Forelimb muscle (tissue), 1 donor: Measurements from ENCODE around the gene BCL6. TPM values are rescaled to one million over a fixed set of nuclear protein-coding genes. Genes with fewer than 3 reads are reported as not detected.
A peak's percentile ranks its signal among the peaks of the same experiment; 100 is the strongest.

ENCODE experiments used
- DNase-seq: peaks from one replicate; pipeline ENCODE4 v3.0.0-alpha.2; 2013; ENCODE audit warnings: low read depth
- polyA plus RNA-seq: library from polyadenylated mRNA; unstranded; fragments of 120-200 nt; gene quantifications from one replicate; pipeline ENCODE4 v1.2.1, GENCODE V29; 2013; ENCODE audit not compliant: insufficient read length

The BCL6 gene
- polyA plus RNA-seq, 1 donor, result 30.6 TPM

DNA sequence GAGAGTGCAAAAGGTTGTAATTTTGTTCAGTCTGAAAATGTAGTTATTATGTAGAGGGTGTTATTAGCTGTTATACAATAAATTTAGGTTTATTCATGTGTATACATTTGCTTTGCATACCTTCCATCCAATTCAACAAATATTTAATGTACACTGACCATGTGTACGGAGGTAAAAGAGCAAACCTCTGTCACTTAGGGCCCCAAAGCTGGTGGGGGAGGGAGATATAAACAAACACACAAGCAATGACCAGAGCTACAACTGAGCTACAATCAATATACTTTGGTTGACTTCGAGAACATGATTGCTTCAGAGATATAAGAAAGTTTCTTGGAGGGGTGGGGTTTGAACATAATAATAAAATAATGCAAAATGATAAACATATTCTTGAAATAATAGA lies 17.5 kb upstream of the BCL6 start:
- DNase-seq, result no peak

DNA sequence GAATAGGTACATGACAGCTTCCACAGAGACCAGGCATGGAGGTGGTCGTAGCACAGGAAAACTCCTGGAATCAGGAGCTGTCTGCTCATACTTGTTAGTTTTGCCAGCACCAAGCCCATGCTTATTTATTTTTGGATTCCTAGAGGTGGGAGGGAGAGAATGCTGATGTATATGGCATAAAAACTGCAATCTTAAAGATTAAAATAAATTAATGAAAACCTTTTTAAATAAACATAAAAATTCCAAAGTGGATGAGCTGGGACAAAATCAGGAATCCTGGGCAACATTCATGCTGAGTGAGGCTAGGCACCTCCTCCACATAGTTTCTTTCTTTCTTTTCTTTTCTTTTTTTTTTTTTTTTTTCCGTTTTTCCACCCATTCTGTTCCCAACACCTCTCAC lies 14.3 kb upstream of the BCL6 start:
- no peak for DNase-seq

GRCh38 chr3:187758318-187758955 lies 13.2 kb upstream of the BCL6 start:
- no peak for DNase-seq

GRCh38 chr3:187753516-187753915 lies 8.2 kb upstream of the BCL6 start:
- no peak for DNase-seq

GRCh38 chr3:187750513-187751123 lies 5.3 kb upstream of the BCL6 start:
- DNase-seq, result no peak

DNA sequence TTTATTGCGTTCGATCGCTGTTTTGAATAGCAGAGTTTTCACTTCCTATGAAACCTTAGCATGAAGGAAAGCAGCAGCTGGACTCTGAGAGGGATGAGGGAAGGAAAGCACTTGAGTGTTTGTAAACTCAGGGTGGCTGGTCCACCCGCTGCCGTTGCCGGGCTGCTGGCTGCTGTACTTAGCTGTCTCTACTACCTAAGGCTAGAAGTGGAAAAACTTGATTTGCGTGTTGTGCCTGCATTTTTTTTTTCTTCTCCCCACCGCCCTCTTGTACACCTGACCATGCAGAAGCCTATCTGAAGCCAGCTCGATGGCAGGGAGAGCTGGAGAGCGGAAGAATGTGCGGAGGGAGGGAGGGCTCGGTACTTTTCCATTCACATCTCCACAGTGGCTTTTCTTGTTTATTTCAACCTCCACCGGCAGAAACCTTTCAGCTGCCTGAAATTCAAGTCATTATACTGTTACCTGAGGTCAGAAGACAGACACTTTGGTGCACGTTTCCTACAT lies 4.8 kb upstream of the BCL6 start:
- DNase-seq, result no peak

DNA sequence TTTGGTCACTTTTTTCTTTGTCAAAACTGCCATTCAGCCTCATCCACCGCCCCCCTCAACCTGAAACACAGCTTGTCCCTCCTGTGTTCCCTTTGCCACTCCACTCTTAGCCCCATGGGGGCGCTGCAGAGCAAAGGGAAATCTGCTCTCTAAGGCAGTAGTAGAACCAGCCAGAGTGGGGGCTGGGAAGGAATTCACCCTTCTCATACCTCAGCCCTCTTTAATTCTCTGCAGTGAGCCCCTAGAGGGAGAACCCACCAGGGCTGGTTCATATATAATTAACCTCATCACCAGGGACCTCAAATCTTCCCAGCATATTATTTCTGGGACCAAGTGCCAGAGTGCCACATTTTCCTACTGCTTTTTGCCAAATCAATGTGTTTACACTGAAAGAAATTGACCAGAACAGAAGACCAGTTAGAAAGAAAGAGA lies 2.8 kb upstream of the BCL6 start:
- no peak for DNase-seq

GRCh38 chr3:187747506-187747905 lies 2.2 kb upstream of the BCL6 start:
- no peak for DNase-seq

DNA sequence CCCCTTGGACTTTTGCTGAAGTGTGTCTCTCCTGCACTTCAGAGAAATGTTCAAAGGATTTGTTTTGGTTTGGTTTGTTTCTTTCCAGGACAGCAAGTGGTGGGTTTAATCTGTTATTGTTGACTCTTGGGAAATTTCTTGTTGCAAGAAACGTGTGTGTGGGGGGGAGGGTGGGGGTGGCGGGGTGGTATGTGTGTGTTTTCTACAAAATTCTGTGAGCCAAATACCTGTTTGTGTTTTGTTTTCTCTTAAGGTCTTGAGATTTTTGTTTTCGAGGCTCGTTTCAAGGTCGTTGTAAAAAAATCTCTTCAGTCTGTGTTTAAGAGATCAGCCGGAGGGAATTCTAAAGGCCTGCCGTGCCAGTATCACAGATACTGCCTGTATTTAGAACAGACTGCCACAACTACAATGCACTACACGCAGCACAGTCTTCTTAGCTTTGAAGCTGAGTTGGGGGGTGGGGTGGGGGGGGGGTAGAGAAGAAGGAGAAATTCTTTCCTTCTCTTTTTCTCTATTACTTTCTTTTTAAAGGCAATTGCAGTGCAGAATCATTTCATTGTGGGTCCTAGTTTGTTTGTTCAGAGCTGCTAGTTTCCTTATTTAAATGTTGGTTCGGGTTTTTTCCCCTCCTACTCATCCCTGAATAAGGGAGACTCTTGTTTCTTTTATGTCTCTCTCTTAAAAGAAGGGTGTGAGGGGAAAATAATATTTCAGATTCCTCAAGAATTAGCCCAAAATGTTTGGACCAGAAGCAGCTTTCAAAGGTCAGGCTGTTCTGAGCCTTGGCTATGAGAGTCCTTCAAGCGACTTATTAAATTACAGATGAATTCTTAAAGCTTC lies 1.4 kb upstream of the BCL6 start:
- DNase-seq, result no peak

DNA sequence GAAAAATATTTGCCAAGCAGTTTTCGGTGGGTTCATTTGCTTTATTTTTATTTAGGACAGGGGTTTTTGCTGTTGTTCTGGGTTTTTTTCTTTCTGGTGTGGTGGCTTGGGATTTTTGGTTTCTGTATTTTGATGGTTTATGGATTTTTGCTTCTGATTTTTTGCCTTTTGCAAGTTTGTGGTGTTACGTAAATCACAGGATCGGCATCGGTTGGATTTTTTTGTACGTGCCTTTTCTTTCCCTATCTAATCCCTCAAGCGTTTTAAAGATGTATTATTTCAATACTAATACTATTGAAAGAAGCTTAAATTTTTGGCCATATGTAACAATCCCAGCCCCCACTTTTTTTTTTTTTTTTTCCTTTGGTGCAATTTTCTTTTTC lies 782 bp upstream of the BCL6 start:
- no peak for DNase-seq

DNA sequence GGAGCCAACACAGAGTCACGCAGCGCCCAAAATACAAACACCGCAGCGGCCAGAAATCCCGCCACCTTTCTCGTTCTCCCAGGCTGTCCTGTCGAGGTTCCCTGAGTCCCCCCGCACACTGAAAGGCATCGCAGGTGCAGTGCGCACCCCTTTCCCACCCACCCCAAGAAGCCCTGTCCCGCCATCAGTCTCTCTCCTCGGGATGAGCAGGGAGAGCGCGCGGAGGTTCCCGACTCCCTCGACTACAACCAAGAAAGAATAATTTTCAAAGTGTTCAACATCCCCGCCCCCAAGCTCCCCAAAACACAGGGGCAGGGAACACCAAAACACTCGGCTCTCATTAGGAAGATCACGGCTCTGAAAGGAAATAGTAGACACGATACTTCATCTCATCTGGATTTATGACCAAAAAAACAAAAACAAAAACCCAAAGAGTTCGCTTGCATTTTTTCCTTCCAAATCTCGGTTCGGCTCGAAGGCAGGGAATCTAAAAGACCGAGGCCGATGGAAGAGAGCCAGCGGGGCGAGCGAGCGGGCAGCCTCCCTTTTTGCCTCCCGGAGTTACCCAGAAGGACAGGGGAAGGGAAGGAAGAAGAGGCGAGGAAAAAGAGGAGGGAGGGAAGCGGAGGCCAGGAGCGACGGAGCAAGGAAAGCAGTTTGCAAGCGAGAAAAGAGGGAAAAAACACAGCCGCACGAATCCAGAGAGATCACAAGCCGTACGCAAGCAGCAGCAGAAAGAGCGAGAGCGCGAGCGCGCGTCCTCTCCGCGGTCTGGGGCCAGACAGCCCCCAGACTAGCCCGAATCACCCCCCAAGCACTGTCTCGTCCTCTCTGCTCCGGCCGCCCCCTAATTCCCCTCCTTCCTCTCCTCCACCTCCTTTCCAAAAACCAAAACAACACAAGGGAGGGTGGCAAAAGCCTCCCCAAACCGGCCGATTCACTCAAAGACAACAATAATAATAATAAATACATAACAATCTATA lies 808 bp downstream of the BCL6 start:
- no peak for DNase-seq

GRCh38 chr3:187743195-187744141 lies 1.8 kb downstream of the BCL6 start:
- no peak for DNase-seq

GRCh38 chr3:187742351-187743171 lies 2.7 kb downstream of the BCL6 start:
- no peak for DNase-seq

DNA sequence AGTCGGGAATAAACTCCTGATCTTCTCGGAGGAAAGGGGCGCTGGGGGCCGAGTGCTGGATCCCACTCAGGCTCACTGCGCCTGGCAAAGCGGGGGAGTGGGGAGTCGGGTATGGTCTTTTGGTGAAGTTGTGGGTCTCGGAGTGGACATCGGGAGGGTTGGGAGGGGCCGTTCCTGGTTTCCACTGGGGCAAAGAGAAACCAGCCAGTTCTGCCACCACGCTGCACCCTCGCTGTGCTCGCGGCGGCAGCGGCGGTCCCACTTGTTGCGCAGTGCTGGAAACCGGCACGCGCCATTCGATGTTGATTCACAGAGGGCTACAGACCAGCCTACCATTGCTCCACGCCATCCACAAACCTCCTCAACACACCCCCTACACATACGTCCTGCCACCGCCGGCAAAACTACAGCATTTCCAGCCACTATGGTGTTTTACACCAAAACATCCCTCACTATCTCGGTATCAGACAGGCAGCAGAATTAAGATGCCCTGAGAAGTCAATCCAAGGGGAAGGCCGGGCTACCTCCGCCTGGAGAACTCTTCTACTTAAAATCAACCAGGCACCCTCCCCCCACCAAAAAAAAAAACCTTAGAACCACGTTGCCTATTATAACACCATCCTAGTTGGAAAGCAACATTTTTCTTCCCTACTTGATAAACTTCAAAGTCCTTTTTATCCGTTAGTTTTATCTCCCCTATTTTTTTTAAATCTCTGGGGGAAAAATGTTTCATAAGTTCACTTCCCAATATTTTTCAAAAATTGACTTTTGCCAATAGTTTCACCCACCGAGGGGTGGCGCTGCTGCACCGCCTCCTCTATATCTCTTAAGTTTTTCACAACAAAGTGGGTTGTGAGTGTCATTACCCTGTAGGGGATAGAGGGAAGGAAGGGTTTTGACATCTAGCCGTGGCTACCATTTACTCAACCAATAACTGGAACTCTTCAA lies 3.6 kb downstream of the BCL6 start:
- no peak for DNase-seq

DNA sequence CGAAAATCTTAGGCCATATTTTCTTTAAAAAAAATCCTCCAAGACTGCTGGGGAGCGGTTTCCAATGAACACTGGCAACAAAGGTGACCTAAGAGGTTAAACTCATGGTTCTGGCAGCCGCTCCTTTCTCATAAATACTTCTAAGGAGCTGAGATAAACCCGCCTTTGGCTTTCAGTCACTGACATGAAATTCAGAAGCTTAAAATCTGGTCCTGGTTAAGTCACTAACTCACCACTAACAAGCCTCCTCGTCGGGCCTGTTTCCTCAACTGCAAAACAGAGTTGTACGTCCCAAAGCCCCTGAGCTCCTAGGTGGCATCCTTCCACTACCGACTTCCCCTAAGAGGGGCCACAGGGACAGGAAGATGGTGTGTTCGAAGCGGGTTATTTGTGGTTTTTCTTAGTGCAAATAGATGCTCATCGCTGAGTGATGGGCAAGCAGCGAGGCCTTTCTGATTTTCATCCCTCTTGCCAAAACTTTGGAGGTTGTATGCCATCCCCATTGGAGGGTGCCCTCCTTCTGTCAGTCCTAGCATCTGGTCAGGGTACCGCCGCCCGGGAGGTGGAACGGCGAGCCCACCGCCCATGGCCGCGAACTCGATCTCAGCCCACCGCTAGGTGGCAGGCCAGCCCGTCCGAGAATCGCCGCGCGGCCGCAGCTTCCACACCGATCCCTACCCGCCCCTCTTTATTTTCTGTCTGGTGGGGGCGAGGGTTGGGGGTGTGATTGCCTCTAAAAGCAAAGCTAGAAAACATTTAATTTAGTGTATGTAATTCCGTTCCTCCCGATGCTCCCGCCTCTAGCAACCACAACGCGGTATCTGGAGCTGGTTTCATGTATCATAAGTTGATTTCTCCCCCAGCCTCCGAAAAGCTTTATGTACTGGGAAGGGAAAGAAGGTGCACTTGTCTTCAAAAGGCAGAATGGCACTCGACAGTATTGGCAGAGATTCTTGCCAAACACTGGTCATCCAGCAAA lies 4.6 kb downstream of the BCL6 start:
- no peak for DNase-seq

GRCh38 chr3:187739561-187740332 lies 5.5 kb downstream of the BCL6 start:
- peak; percentile 93 for DNase-seq
